ENCODE measurements around the gene SLC66A3.

- no peak for TF ChIP-seq CTCF (IDR thresholded peaks at IDR 0.05)
- TF ChIP-seq POLR2A (IDR thresholded peaks at IDR 0.05): no peak
- no peak for TF ChIP-seq POLR2AphosphoS5 (IDR thresholded peaks at IDR 0.05)
- no peak for TF ChIP-seq EP300 (IDR thresholded peaks at IDR 0.05; ENCODE audit: low read depth)
These were observed 26.9 kb upstream of the SLC66A3 start for GRCh38 chr2:11128243-11128951.

All from transverse colon (tissue), 4 donors.